Uterus (tissue), 2 donors: ENCODE measurements around the gene CASK.

ENCODE experiments used
- POLR2A ChIP-seq, 2 donors: fragments of 450-650 bp; IDR thresholded peaks; one replicate each; pipeline ENCODE4 v1.6.1; 2016; ENCODE audit warnings: antibody characterized with exemption in 2 of 2, mild to moderate bottlenecking in 1 of 2, moderate library complexity in 1 of 2
- TF ChIP-seq, protein P1 (sequence below), 4 experiments: fragments of 200-600 bp in 2 of 4; fragments of 450-650 bp in 2 of 4; sonication (generic) in 2 of 4; IDR thresholded peaks; one replicate each; pipeline ENCODE4 v1.5.1; 2016 to 2019; ENCODE audit warnings: antibody characterized with exemption in 4 of 4, mild to moderate bottlenecking in 2 of 4, moderate library complexity in 1 of 4

DNA sequence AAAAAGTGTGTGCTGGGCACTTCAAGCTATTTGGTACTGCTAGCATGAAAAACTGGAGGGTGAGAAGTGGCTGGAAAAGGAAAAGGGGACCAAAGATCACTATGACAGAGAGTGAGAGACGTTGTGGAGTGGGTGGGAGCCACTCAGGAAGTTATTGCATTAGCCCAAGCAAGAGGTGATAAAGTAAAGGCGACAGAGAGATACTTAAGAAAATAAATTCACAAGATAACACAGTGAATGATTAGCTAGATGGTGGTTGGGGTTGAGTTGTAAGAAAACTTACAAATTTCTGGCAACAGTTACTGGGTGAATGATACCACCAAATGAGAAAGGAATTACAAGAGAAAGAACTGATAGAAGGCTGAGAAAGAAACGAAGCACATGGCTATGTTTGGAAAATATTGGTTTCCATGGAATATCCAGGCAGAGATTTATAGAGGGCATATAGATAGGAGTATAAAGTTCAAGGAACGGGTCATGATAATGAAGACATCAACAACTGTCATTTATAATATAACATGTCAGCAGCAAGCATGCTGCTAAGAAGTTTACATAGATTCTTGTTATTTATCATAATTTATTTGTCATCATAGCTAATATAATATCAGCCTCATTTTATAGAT, 60.7 kb downstream of the CASK start:
- TF ChIP-seq, protein P1, sequence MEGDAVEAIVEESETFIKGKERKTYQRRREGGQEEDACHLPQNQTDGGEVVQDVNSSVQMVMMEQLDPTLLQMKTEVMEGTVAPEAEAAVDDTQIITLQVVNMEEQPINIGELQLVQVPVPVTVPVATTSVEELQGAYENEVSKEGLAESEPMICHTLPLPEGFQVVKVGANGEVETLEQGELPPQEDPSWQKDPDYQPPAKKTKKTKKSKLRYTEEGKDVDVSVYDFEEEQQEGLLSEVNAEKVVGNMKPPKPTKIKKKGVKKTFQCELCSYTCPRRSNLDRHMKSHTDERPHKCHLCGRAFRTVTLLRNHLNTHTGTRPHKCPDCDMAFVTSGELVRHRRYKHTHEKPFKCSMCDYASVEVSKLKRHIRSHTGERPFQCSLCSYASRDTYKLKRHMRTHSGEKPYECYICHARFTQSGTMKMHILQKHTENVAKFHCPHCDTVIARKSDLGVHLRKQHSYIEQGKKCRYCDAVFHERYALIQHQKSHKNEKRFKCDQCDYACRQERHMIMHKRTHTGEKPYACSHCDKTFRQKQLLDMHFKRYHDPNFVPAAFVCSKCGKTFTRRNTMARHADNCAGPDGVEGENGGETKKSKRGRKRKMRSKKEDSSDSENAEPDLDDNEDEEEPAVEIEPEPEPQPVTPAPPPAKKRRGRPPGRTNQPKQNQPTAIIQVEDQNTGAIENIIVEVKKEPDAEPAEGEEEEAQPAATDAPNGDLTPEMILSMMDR (IDR thresholded peaks at IDR 0.05) = no peak
- no peak for TF ChIP-seq POLR2A (IDR thresholded peaks at IDR 0.05)
